D721Med (cell line): Measurements from ENCODE around the gene KREMEN1.
"Not testable (repeated sequence)": the region's sequence is repeated elsewhere in the genome, so short reads cannot be mapped to it uniquely, and the experiment has no call there.

Source experiments
- DNase-seq: peaks from one replicate; pipeline ENCODE4 v3.0.0; 2011; ENCODE audit warnings: low spot score; ENCODE audit not compliant: insufficient read length
- FAIRE-seq: peaks from 2 replicates; lab custom pipeline; 2011; peaks lifted over from hg19 to GRCh38; lab: Jason Lieb, UNC
- CTCF ChIP-seq: IDR thresholded peaks from 2 replicates; pipeline ENCODE4 v1.5.1; 2012; ENCODE audit warnings: mild to moderate bottlenecking, control low read depth; ENCODE audit not compliant: insufficient read depth; ENCODE audit errors: missing control alignments

Gene KREMEN1

GRCh38 chr22:29030618-29031226, 42.1 kb upstream of the KREMEN1 start:
- no peak for TF ChIP-seq CTCF
- no peak for FAIRE-seq
- no peak for DNase-seq

- FAIRE-seq: no peak
- no peak for DNase-seq
- no peak for TF ChIP-seq CTCF
Observed at GRCh38 chr22:29031227-29032011, 41.4 kb upstream of the KREMEN1 start.

GRCh38 chr22:29032014-29032475, 40.8 kb upstream of the KREMEN1 start:
- TF ChIP-seq CTCF: no peak
- DNase-seq (no peak), FAIRE-seq (no peak)

GRCh38 chr22:29032584-29032983, 40.3 kb upstream of the KREMEN1 start:
- DNase-seq (no peak), FAIRE-seq (no peak)
- TF ChIP-seq CTCF: no peak

- no peak for FAIRE-seq
- no peak for TF ChIP-seq CTCF
- no peak for DNase-seq
Observed at GRCh38 chr22:29037340-29037932, 35.4 kb upstream of the KREMEN1 start.

- no peak for TF ChIP-seq CTCF
- FAIRE-seq: no peak
- no peak for DNase-seq
Observed at GRCh38 chr22:29039148-29039547, 33.7 kb upstream of the KREMEN1 start.

GRCh38 chr22:29039684-29040083, 33.2 kb upstream of the KREMEN1 start:
- DNase-seq, FAIRE-seq: not testable (repeated sequence)
